Activated CD8-positive, alpha-beta memory T cell treated with anti-CD3 and anti-CD28 coated beads, Interleukin-2, amount 50 U/mL, for 1 hour (primary cell): Measurements from ENCODE around the gene RIT2.
"Not testable (repeated sequence)": the region's sequence is repeated elsewhere in the genome, so short reads cannot be mapped to it uniquely, and the experiment has no call there.

ENCODE experiments used
- DNase-seq: peaks from one replicate; pipeline ENCODE4 v3.0.0-alpha.2; 2020; ENCODE audit errors: extremely low read depth

RIT2 gene

GRCh38 chr18:42838546-42839145 lies 276.8 kb downstream of the RIT2 start:
- no peak for DNase-seq

DNA sequence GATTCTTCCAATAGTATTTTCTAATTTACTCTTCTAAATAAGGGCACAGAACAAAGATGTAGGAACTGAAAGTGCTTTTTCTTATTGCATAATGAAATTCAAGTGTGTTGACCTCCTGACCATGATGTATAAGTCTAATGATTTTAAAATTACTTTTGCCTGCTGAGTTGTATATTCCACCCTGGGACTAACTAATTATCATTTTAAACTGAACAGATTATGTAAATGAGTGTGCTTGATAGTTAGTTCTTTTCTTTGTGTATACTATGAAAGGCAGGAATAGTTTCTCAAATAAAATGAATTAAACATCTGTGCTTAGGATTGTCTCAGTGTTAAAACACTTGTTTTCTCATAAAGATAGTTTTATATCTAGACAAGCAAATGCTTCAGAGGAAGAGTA lies 284.5 kb downstream of the RIT2 start:
- DNase-seq, result no peak

- no peak for DNase-seq
Observed at GRCh38 chr18:42828881-42829280, 286.6 kb downstream of the RIT2 start.

DNA sequence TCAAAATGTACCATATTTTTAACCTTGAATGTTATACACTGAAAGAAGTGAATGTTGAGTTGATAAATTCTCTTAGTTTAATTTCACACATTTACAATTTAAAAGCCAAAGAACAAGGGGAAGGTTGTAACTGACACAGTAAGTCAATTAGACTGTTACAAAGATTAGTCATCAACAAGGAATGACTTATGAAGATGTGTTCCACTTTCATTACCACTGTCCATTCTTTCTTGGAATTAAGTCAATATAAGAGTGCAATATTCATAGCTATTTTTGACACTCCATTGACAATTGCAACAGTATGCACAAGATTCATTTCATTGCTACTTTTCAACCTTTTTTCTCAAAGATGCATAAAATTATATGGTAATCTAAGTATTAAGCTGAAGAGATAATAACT lies 291.3 kb downstream of the RIT2 start:
- no peak for DNase-seq

DNA sequence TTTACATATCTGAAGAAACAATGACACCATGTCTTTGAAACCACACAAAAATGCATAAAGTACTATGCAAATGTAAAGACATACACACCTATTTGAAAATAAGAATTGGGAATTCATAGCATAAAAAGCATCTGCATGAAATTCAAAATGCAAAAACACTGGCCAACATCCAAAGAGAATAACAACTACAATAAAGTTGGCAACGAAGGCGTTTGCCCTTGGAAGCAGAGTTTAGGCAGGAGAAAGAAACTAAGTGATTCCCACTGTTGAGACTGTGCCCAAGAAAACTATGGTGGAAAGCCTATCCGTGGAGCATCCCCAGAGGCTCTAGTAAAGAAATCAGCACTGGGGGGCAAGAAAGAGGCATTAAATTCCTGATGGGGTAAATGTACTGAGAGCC lies 292.8 kb downstream of the RIT2 start:
- no peak for DNase-seq

DNA sequence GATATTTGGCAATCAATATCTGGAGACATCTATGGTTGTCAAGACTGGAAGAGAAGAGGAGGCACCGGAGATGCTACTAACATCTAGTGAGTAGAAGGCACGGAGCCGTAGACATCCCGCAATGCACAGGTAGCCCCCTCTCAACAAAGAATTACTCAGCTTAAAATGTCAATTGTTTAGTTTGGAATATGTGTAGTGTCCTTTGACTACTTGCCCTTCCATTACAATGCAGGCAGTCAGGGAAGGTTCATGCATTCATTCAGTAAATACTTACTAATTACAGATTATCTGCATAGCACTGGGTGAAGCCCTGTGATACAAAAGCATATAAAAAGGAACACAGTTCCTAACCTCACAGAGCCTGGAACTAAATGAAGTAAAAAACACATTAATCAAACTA lies 294.0 kb downstream of the RIT2 start:
- no peak for DNase-seq

DNA sequence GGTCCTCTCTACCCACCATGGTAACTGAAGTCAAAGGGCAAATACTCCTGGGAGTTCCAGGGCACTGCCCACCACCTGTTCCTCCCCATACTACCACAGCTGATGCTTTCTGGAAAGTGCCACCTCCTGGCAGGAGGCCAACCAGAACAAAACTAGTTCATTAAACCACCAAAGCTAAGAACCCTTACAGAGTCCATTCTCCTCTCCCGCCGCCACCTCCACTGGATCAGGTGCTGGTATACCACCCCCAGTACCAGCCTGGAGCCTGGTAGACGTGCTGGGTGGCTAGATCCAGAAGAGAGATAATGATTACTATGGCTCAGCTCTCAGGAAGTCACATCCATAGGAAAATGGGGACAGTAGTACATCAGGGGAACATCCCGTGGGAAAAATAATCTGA lies 300.9 kb downstream of the RIT2 start:
- no peak for DNase-seq

DNA sequence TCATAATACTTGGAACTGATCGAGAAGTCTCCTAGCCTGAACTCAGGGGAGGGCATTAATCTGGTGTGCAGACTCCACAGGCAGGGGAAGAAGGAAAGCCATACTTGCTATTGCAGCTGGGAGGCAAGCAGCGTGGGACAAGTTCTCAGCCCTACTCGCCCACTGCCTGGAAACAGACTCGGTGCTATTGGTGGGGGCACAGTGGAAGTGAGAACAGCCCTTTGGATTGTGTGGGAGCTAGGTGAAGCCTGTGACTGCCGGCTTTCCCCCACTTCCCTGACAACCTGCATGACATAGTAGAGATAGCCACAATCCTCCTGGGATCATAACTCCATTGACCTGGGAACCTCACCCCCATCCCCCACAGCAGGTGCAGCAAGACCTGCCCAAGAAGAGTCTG lies 301.3 kb downstream of the RIT2 start:
- no peak for DNase-seq

DNA sequence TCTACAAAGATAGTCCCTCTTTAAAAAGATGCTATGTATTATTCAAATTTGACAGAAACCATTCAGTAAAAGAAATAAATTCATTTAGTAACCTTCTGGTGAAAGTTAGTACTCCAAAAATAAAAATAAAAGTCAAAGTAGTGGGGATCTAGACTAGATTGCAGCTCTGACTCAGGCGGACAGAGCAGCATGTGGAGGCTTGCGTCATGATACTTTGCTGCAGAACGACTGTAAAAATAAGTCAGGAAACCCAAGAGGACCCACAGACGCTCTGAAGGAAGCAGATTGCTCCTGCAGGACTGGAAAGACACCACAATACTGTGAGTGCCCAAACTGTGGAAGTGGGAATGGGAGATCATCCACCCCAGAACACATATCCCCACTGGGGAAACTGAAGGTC lies 301.9 kb downstream of the RIT2 start:
- DNase-seq, result no peak

GRCh38 chr18:42807887-42808286 lies 307.6 kb downstream of the RIT2 start:
- DNase-seq, result no peak

DNA sequence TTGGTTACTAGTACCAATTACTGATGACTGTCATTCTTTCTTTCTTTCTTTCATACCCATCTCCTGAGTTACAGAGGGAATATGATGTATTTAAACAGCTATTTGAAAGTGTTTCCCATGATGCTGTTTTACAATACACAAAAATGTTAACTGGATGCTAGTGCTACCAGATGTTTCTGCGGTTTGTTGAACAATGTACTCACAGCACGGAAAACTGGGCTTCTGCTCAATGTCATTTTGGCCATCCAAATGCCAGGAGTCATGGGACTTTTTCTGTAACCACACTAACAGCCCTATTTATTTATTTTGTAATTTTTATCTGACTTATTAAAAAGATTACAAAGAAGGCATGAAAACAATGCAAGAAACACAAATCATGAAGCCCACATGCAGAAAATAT lies 313.8 kb downstream of the RIT2 start:
- DNase-seq, result no peak

GRCh38 chr18:42798606-42799170 lies 316.8 kb downstream of the RIT2 start:
- no peak for DNase-seq

DNA sequence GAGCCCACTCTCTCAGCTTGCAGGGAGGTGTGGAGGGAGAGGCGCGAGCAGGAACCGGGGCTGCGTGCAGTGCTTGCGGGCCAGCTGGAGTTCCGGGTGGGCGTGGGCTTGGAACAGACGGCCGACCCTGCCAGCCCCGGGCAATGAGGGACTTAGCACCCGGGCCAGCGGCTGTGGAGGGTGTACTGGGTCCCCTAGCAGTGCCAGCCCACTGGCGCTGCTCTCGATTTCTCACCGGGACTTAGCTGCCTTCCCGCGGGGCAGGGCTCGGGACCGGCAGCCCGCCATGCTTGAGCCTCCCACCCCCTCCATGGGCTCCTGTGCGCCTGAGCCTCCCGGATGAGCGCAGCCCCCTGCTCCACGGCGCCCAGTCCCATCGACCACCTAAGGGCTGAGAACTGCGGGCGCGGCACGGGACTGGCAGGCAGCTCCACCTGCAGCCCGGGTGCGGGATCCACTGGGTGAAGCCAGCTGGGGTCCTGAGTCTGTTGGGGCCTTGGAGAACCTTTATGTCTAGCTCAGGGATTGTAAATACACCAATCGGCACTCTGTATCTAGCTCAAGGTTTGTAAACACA lies 320.2 kb downstream of the RIT2 start:
- not testable (repeated sequence) for DNase-seq

- DNase-seq, result no peak
Observed at GRCh38 chr18:42792731-42793130, 322.8 kb downstream of the RIT2 start.

DNA sequence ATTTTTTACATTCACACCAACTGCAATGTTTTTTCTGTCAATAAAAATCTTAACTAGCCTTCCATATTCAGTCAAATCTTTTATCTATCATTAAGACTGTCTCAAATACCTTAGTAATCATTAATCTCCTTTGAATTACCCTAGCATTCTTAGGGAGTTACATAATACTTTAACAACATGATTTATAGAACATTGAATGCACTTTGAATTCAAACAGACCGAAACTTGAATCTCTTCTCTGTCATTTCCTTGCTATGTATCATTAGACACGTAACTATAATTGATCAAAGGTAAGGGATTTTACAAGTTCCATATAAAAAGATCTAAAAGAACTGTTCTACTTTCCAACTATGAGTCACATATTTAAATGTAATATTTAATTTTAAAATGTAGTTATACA lies 330.9 kb downstream of the RIT2 start:
- DNase-seq, result no peak

DNA sequence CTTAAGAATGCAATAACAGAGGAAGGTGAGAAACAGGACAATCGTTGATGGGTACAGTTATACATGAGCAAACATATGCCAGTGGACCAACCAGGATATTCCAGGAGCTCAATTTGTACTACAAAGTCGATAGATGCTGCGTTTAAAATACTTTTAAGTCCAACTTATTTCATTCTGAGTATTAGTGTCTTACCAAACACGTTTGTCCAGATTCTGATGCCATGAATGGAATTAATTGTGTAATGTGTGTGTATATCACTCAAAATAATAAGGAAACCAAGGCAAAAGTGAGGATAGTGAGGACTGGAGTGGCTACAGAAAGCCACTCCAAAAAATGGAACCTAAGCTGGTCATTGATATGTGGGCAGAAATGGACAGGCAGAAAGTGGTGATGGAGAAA lies 332.6 kb downstream of the RIT2 start:
- no peak for DNase-seq

DNA sequence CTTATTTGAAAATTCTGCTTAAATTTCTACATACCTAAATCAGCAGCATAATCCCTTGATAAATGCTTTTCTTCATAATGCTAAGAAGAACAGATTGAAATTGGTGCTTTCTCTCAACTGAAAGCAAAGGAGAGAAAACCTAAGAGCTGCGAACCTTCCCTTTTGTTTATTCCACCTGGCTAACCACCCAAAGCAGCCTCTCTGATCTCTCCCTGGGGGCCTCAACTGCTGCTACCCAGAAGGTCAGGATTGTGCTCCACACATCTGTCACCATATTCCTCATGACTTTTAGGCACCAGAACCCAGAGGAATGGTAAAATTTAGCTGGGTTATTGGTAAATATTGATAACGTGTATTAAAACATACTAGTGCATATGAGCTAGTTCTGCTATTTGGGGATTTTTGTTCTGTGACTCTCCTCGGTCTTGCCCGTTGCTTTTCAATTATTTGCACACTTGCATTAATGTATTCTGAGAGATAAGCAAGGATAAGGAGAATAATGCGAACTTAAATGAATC lies 334.1 kb downstream of the RIT2 start:
- no peak for DNase-seq

- no peak for DNase-seq
Observed at GRCh38 chr18:42780171-42780570, 335.3 kb downstream of the RIT2 start.

DNA sequence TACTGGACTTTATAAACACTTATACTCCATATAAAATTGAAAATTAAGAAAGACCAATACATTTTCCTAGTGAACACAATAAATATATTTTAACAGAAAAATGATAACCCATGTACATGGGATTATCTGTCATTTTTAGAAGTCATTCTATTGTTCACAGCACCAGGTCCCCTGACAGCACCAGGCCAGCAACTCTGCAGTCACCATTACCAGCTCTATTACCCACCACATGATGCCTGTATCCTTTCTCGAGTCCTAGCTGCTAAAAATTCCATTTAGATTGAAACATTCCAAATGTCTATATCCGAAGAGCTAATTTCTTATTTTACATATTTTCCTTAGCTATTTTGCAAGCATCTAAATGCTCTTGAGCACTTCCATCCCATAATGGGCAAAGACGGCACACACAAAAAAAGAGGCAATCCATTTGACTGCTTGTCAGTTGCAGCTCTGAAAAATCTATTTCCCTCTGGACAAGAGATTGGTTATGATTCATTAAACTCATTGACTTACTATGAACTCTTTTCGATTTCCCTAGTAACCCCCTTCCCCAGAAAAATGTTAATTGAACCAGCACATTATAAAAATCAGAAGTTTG lies 336.9 kb downstream of the RIT2 start:
- no peak for DNase-seq

GRCh38 chr18:42778024-42778423 lies 337.5 kb downstream of the RIT2 start:
- no peak for DNase-seq

DNA sequence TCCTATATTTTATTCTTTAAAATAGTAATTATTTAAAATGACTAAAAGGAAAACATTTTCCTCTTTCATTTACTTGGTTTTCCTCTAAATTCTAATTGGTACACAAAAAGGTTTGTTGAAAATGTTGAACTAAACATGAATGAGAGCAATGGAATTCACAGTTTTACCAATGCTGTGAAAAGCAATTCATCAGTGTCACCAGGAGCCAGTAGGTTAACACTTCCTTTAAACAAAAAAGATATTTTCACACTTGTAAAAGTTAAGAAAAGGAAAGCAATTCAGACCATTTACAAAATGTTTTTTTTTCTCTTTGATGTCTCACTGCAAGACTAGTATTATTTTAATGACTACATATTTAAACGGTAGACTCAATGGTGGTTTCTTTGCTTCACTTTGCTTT lies 341.6 kb downstream of the RIT2 start:
- no peak for DNase-seq

GRCh38 chr18:42771936-42772335 lies 343.5 kb downstream of the RIT2 start:
- DNase-seq, result no peak

- no peak for DNase-seq
Observed at GRCh38 chr18:42765302-42765701, 350.2 kb downstream of the RIT2 start.
